GM19240 (cell line): ENCODE measurements around the gene PDE1C.

ENCODE experiments used
- DNase-seq: peaks from one replicate; pipeline ENCODE4 v3.0.0; 2011; ENCODE audit warnings: low spot score; ENCODE audit not compliant: insufficient read length

Gene PDE1C

DNA sequence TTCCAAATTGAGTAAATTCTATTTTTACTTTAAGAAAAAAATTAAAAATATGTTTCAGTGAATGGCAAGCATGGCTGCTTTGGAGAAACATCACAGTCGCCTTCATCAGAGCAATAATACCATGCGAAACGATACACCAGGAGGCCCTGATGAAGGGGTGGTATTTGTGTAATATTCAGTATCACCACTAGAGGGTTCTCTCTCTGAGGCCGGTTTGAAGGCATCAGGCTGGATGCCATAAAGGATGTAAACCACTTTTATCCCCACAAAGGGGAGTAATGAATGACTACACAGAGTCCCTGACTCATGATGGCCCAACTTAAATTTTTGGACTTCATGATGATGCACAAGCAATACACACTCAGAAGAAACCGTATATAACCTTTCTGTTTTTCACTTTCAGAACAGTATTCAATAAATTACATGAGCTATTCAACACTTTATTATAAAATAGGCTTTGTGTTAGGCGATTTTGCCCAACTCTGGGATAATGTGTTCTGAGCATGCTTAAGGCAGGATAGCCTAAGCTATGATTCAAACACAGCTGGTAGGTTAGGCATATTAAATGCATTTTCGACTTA is 287.7 kb downstream of the PDE1C start:
- DNase-seq, result peak; percentile 38

DNA sequence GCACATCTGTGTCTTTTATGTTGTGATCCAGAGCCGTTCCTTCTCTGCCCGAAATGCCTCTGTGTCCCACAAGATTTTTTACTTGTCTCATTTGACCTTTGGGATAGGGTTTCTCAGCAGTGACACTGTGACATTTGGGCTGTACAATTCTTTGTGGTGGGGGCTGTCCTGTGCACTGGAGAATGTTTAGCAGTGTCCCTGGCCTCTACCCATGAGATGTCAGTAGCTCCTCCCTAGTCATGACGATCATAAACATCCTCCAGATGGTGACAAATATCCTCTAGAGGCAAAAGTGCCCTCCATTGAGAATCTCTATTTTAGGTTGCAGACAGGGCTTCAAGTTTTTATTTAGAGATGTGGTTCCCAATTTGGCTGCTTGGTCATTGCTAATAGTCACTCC is 291.9 kb downstream of the PDE1C start:
- no peak for DNase-seq

DNA sequence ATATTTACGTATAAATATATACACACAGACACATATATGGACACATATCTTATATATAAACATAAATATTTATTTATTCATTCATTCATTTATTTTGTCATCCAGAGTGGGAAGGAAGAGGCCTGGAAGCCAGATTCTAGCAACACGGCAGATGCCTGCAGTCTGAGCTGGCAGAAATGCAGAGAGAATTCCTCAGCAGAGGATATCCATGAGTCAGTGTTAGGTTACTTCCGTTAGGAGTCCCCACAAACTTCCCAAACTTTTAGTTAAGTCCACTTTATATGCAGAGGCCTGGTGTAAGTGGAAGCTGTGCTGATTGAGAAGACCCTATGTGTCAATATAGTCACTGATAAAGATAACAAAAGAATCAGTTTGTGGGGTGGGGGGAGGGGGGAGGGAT is 293.6 kb downstream of the PDE1C start:
- no peak for DNase-seq

DNA sequence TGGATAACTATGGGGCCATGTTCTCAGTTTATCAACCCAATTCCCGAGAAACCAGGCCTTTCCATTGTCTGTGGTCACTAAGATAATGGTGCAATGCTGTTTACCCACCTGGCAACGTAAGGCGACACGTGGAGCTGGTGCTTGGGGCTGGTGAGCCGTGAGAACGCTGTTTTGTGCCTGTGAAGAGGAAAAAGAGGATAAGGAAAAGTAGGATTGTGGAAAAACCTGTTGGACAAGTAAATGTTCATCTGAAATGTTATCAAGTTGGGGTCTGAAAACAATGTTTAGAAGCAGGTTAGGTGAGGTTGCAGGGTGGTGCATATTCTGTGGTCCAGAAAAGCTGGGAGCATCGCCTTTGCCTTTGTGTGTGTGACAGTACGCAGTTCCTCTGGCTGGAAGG is 294.7 kb downstream of the PDE1C start:
- no peak for DNase-seq

GRCh38 chr7:31772211-31772610 is 298.0 kb downstream of the PDE1C start:
- no peak for DNase-seq

- DNase-seq, result no peak
These were observed 302.4 kb downstream of the PDE1C start for GRCh38 chr7:31767686-31768358.

GRCh38 chr7:31764462-31764861 is 305.7 kb downstream of the PDE1C start:
- DNase-seq, result no peak

GRCh38 chr7:31763548-31763947 is 306.7 kb downstream of the PDE1C start:
- DNase-seq, result no peak

DNA sequence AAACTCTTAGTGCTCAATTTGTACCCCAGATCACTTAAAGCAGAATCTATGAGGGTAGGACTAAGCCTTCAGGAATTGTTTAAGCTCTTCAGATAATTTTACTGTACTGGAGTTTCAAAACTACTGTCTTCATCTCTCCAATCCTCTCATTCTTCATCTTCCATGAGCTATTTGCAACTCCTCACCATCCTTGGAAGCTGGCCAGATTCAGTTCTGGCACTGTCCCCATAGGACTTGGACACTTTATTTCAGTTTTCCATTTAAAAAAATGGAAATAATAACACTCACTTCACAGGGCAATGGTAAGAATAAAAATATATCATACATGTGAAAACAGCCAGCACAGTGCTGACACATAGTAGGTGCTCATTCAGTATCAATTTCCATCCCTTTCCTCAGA is 308.6 kb downstream of the PDE1C start:
- DNase-seq, result no peak

DNA sequence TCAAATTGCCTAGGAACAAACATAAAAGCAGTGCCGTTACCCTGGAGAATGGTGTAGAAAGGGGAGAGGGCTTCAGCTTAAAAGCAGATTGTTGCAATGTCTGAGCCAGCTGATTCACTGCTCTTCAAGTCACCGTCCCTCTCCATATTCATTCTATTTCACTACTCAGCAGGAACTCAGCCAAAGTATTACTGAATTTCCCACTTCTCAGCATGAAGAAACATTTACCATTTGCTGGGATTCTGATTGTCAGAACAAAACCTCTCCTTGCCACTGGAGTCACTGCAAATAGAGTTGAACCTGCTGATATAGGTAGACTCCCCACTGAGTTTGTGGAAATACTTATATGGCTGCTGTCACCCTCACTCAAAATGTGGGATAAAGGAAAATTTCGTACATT is 311.5 kb downstream of the PDE1C start:
- DNase-seq, result no peak

GRCh38 chr7:31751726-31752125 is 318.5 kb downstream of the PDE1C start:
- DNase-seq, result no peak

GRCh38 chr7:31748084-31748483 is 322.1 kb downstream of the PDE1C start:
- no peak for DNase-seq

- no peak for DNase-seq
These were observed 322.7 kb downstream of the PDE1C start for GRCh38 chr7:31747553-31747952.

DNA sequence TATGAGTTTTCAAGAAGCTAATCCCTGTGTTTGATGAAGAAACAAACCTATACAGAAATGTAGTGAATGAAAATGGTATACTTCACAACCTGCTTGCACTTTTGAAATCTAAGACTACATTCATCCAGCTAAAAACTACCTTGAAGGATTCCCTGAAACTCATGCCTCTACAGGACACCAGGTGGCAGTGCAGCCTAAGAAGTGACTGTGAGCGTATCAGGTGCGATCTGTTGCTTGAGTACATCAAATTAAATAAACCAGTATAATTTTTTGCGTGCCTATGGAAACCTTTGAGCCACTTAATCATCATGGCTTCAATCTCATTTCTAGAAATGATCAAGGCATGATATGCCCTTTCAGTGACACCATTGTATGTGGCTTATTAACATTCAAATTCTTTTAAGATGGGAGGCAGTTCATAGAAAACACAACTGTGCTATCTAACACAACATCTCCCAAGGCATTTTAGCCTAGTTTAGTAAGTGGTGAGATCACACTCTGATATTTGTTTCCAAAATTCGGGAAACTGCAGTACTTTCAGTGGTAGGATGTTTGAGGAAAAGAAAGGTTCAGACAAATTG is 325.8 kb downstream of the PDE1C start:
- DNase-seq, result peak; percentile 21

DNA sequence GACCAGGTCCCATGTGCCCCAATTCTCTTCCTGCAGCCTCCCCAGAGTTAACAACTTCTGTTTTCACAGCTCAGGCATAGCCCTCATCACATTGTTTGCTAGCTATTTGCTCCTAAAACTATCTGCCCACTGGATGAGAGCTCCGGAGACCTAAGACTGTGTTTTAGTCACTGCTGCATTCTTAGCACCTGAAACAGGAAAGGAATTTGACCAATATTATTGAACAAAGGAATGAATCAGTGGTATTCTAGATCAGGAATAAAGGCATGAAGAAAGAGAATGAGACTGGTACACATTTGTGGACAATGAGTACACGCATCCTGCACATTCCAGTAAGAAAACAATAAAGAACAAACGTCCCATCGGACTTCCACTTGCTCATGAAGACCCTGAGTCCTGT is 328.4 kb downstream of the PDE1C start:
- no peak for DNase-seq

DNA sequence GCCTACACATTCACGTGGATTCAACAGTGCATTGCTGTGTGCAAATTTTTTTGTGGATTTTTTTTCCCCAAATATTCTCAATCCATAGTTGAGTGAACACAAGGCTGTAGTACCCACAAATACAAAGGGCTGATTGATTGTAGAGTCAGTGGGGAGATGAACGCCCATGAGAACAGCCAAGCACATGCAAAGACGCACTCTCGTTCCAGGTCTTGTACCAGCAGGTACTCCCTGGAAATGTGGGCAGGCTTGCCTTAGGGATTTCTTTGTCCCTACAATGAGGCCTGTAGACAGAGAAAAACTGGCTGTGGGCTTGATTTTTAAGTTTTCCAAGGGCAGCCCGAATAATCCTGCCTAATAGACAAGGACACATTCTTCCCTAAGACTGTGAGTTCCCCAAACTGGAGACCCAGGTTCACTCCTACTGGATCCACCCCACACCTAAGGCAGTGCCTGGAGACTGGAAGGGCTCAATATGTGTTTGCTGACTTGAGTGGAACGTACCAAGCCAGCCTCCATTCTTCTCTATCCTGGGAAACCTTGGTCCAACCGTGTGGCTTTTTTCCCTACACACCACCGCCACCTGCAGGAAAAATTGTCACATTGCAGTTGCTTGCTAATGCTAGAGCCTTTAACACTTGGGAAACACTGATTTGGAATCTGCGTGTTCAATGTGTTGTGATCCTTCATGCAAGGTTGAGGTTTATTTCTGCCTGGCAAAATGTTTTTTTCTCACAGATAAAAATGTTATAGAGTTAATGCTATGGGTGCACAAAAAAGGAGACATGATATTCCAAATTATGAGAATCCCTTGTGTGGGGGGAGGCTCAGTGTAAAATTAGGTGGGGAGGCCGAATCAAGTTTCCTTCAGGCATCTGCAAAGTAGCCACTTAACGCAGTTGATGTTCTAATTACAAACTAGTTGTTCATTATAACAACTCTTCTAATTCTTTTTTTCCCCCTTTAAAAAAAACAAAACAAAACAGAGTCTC is 333.9 kb downstream of the PDE1C start:
- peak; percentile 27 for DNase-seq

GRCh38 chr7:31734456-31734855 is 335.8 kb downstream of the PDE1C start:
- no peak for DNase-seq

DNA sequence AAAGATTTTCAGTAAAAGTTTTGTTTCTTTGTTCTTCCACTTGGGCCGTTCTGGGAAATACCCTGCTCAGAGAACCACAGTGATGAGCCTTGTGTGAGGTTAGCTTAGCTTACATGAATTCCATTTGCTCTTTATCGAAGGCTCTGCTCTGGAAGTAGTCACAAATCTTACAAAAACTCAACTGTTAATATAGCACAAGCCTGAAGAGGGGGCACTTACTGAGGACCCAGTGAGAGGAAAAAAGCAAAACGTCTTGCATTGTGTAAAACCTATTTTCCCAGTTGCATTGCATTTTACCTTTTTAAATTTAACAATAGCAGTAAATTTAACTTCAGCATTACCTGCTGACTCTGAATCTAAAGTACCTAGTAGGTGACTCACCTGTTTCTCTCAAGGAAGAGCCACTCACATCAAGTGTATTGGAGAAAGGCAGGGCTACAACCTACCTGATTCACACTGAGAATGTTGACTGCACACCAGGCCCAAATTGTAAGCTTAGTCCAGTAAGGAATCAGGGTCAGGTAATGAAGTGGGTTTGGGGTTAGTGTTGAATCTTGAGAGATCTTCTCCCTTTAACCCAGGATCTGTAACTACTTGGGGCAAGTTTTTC is 340.9 kb downstream of the PDE1C start:
- DNase-seq, result no peak

DNA sequence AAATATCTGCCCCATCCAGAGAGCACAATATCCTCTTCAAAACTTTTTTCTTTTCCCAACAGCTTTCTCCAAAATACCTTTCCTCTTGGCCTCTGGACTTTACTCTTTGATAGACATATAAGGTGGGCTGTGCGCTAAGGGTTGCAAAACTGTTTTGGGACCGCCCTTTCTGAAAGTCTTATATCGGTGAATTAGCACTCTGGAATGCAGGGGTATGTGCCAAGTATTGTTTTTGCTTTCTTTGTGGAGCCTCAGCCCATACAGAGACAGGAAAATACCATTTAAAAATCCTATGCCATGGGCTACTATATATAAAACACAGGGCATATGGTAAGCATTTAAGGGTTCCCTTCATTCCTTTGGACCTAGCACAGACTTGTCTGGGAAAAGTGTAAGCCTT is 345.5 kb downstream of the PDE1C start:
- no peak for DNase-seq

DNA sequence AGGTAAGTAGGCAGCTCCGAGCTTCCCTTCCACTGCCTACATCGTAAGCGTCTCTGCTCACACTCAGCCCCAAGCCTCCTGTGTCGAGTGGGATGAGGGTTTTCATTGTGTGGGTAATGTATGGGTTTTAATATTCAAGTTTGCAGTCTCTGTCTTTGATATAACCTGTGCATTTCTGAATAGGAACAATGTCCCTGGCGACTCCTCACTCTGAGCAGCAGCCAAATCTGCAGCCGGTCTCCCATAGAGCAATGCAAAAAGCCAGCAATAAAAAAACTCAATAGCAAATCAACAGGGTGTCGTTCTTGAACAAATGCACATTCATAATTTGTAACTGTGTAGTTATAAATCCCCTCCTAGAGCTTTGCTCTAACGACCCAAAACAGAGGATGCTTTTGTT is 349.8 kb downstream of the PDE1C start:
- no peak for DNase-seq

- no peak for DNase-seq
These were observed 353.9 kb downstream of the PDE1C start for GRCh38 chr7:31716355-31716754.

- no peak for DNase-seq
These were observed 360.0 kb downstream of the PDE1C start for GRCh38 chr7:31710171-31710570.
